GM23248 (cell line): ENCODE data around the gene TBCC.

Source experiments
- EZH2 ChIP-seq: fragments of 200-600 bp; sonication (generic); IDR thresholded peaks from 2 replicates; pipeline ENCODE4 v1.6.1; 2018; ENCODE audit warnings: antibody characterized with exemption, mild to moderate bottlenecking; ENCODE audit not compliant: insufficient read depth, poor library complexity, severe bottlenecking
- EZH2phosphoT487 ChIP-seq: fragments of 200-600 bp; sonication (generic); IDR thresholded peaks from 2 replicates; pipeline ENCODE4 v1.6.1; 2018; ENCODE audit warnings: antibody characterized with exemption, moderate library complexity, mild to moderate bottlenecking, low read depth; ENCODE audit not compliant: insufficient read depth

GRCh38 chr6:42698217-42698616 is 47.7 kb downstream of the TBCC start:
- TF ChIP-seq EZH2 (no peak), EZH2phosphoT487 (no peak)
